Stimulated activated CD4-positive, alpha-beta T cell treated with anti-CD3 and anti-CD28 coated beads, Interleukin-1b, Interleukin-23, amount 100 ng/mL, for 4 hours (primary cell): Measurements from ENCODE around the gene IL1A.

Experiments used
- DNase-seq, 2 donors: peaks; one replicate each; pipeline ENCODE4 v3.0.0-alpha.2; 2020; ENCODE audit warnings: low read depth in 2 of 2

The IL1A gene

DNA sequence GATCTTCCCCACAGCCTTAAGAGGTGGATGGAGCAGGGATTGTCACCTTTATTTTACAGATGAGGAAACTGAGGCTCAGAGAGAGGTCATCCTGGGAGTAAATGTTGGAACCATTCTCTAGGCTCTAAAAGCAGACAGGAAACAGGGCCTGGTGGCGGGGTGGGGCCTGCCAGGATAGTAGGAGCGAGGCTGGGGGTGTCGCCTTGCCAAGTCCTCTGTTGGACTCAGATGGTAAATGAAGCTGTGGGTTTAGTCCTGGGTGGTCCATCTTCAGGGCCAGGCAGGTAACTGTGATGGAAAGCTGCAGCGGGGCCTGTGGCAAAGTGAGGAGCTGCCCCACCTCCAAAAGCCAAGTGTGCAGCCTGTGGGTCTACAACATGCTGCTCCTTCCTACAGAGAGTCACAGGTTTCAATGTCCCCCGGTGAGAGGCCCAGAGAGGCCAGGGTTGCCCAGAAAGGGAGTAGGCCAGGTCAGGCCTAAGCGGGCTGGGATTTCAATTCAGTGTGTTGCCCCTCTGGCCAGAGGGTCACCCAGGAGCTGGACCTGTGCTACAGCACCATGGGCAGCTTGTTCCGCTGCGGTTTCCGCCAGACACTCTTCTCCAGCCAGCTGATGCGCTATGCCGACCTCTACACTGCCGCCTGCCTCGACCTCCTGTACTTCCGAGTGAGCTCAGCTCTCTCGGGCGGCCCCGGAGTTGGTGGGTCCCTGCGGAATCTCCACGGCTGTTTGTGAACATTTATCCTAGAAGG, 56.8 kb downstream of the IL1A start:
- DNase-seq = no peak

DNA sequence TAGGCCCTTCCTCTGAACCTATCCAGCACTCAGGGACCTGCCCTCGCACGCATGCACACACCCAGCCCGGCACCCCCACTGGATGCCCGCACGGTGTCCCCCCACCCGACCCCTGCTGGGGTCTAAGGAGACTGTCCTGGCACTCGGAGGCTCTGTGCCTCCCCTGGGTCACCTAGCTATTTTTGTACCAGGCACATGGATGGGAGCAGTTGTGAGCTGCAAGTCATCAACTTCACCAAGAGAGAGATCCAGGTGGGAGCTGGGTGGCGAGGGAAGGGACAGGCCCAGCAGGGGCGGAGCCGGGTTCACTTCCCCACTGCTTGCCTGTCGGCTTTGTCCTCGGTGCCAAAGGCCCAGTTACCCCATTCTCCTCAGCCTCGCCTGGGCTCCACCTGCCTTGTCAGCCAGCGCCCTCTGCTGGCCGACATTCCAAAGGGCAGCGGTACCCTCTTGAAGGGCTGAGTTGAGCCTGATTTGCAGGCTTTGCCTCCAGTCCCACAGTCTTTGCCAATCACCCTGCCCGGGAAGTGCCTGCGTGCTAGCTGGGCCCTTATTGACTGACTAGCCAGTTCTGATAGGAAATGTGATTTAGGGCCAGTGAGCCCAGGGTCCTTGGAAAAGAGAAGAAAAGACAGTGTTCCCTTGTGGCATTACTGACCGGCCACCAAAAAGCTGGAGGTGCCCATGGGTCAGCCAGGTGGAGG, 57.7 kb downstream of the IL1A start:
- DNase-seq = peak; percentile 81 to 82

DNA sequence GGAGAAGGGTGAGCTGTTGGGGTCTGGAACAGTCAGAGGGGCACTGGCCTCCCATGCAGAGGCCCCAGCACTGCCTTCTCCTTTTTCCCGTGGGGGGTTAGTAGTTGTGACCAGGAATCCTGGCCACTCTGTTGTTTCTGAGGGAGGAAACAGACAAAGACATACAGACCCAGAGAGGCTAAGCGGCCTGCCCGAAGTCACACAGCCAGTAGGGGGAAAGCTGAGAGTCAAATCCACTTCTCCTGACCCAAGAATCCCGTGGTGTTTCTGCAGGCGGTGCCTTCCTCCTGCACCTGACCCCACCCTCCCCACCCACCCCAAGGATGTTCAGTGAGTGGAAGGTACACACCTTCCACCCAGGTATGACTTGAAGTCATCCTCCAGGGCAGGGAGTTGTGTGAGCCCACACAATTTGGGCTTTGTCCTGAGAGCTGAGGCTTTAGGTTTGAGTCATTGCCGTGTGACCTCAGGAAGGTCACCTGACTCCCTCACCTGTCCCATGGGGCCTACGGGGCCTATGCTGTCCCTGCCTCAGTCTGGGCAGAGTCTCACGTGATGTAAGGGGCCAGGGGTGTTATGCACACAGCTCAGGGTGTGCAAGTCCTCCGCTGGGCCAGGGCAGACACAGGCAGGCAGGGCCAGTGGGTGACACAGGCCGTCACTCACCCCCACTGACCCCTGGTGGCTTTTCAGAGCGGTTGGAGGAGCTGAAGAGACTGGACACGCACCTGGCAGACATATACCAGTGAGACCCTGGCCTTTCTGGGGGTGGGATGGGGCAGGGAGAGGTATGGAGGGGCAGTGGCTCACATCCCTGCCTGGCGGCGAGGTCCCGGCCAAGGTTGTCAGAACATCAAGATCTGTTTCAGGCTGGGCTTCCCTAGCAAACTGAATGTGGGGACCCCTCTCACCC, 58.5 kb downstream of the IL1A start:
- no peak for DNase-seq

DNA sequence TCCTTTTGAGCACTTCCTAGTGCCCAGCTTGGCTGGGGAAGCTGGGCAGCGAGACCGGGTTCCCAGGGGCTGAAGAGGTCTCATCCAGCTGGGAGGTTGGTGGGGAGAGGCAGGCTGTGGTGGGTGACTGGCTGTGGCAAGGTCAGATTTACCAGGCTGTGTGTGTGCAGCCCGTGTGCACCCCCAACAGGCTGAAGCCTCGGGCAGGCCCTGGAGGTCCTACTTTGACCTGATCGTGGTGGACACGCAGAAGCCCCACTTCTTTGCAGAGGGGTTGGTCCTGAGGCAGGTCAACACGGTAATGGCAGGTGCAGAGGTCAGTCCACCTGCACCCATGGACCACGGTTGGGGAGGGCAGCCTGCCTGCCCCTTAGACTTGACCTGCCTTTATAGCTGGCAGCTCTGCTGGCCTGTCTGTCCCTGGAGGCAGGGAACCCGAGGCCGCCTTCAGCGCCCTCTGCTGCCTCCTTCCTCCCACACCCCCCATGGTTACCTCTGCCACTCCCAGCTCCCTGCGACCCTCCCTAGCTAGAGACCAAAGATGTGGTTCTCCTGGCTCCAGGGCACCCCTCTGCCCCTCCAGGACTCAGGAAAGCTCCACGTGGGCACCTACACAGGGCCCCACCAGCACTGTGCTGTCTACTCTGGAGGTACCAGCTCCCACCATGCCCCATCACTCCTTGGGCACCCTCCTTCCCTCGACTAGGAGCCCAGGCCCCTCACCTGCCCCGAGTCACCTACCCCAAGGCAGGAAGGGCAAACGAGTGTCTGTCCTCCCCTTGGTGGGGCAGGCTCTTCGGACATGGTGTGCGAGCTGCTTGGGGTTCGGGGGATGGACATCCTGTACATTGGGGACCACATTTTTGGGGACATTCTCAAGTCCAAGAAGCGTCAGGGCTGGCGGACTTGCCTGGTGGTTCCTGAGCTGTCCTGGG, 59.4 kb downstream of the IL1A start:
- DNase-seq = no peak

DNA sequence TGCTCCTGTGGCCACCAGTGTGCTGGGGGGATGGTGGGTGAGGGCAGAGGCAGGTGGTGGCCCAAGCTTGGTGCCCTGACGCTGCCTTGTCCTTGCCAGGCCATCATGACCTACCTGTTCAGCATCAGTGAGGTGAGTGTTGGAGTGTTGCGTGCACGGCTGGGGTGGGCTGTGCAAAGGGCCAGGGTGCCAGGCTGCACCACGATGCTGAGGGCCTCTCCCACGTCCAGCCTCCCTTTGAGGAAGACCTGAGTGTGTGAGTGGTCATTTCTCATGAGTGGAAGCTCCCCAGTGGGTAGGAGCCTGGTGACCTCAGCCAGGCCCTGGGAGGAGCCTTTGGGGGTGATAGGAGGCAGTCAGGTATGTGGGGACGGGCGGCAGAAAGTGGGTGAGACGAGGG, 60.3 kb downstream of the IL1A start:
- no peak for DNase-seq
